ENCODE measurements around the gene AAGAB. TPM values are rescaled to one million over a fixed set of nuclear protein-coding genes. Genes with fewer than 3 reads are reported as not detected.

Gene AAGAB
- total RNA-seq, 1 experiment from 2014 or later, result 40.1 TPM

- Histone ChIP-seq H3K14ac (ENCODE audit: insufficient read depth, low read length) (no peak overlapping the region), H3K79me2 (ENCODE audit: insufficient read depth, low read length) (no peaks in the 10 kb centered on the region), H2BK120ac (ENCODE audit: low read depth, low read length, poor library complexity, severe bottlenecking) (no peak overlapping the region), H4K8ac (replicated peaks; ENCODE audit: insufficient read length, low read depth, low read length) (no peak overlapping the region), H3K23ac (ENCODE audit: insufficient read length, low read depth, low read length) (no peak overlapping the region), H3K4me2 (ENCODE audit: insufficient read depth, insufficient read length, low read length) (no peak overlapping the region), H3K4ac (ENCODE audit: low read depth, low read length) (no peak overlapping the region), H3K9ac (ENCODE audit: extremely low read depth, insufficient read length, low read length) (no peak overlapping the region), H4K5ac (ENCODE audit: insufficient read length, low read depth, low read length) (no peak overlapping the region), H3K56ac (ENCODE audit: insufficient read length, low read depth, low read length) (no peak overlapping the region), H3K4me1 (ENCODE audit: insufficient read depth, low read length) (no peaks in the 10 kb centered on the region), H3K23me2 (ENCODE audit: insufficient read length, low read depth, low read length, poor library complexity, severe bottlenecking) (no peaks in the 10 kb centered on the region), H2BK20ac (ENCODE audit: low read depth, low read length, poor library complexity, severe bottlenecking) (no peak overlapping the region), H2BK15ac (ENCODE audit: low read depth, low read length) (no peak overlapping the region), H2AFZ (ENCODE audit: low read length) (no peak overlapping the region), H2BK12ac (ENCODE audit: insufficient read length, low read depth, low read length) (no peak overlapping the region), H3K27ac (ENCODE audit: insufficient read length, low read depth, low read length) (no peak overlapping the region), H3K27me3 (ENCODE audit: insufficient read depth, low read length) (no peaks in the 10 kb centered on the region), H2AK5ac (ENCODE audit: insufficient read length, low read length) (no peak overlapping the region), H4K20me1 (ENCODE audit: control insufficient read depth, insufficient read depth, insufficient read length) (no peaks in the 10 kb centered on the region), H3K18ac (ENCODE audit: insufficient read length, low read depth, low read length) (no peak overlapping the region), H2BK5ac (ENCODE audit: insufficient read length, low read length) (no peak overlapping the region), H3T11ph (ENCODE audit: low read length) (no peak overlapping the region), H4K91ac (ENCODE audit: insufficient read length, low read depth, low read length) (no peak overlapping the region), H3K79me1 (ENCODE audit: insufficient read depth, low read depth, low read length, poor library complexity, severe bottlenecking) (no peaks in the 10 kb centered on the region), H3K9me3 (ENCODE audit: control insufficient read depth, low read depth, low read length) (no peaks in the 10 kb centered on the region)
- Mint-ChIP-seq H3K4me3 (no peak overlapping the region), H3K27ac (no peak overlapping the region), H3K4me1 (no peaks in the 10 kb centered on the region), H3K36me3 (ENCODE audit: insufficient read depth in 1 of 3, low read depth in 3 of 3) (peaks cover 6 to 56% (median 41%) of the 10 kb centered on the region in 3 experiments; a peak in 6 of 7 replicates), H3K27me3 (ENCODE audit: low read depth) (no peaks in the 10 kb centered on the region), H3K9me3 (no peaks in the 10 kb centered on the region)
- TF ChIP-seq, protein P1, sequence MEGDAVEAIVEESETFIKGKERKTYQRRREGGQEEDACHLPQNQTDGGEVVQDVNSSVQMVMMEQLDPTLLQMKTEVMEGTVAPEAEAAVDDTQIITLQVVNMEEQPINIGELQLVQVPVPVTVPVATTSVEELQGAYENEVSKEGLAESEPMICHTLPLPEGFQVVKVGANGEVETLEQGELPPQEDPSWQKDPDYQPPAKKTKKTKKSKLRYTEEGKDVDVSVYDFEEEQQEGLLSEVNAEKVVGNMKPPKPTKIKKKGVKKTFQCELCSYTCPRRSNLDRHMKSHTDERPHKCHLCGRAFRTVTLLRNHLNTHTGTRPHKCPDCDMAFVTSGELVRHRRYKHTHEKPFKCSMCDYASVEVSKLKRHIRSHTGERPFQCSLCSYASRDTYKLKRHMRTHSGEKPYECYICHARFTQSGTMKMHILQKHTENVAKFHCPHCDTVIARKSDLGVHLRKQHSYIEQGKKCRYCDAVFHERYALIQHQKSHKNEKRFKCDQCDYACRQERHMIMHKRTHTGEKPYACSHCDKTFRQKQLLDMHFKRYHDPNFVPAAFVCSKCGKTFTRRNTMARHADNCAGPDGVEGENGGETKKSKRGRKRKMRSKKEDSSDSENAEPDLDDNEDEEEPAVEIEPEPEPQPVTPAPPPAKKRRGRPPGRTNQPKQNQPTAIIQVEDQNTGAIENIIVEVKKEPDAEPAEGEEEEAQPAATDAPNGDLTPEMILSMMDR (conservative IDR thresholded peaks at IDR 0.05), result no peak
- WGBS (ENCODE audit: extremely low coverage, insufficient read length, low lambda C conversion rate), result no CpG with 5 or more reads among the region's 3 CpGs
- DNase-seq, result no peak
Measured at GRCh38 chr15:67232591-67232990, 21.9 kb downstream of the AAGAB start.
